Esophagus squamous epithelium (tissue), 5 donors: ENCODE measurements around the gene MTAP. TPM values are rescaled to one million over a fixed set of nuclear protein-coding genes. Genes with fewer than 3 reads are reported as not detected.

Source experiments
- DNase-seq: peaks from one replicate; lab custom pipeline; 2025; lab: John Stamatoyannopoulos, UW
- H3K27ac ChIP-seq, 4 donors: fragments of 200-600 bp; sonication (generic); one replicate each; pipeline ENCODE4 v1.5.1; 2016 to 2019; ENCODE audit warnings: mild to moderate bottlenecking in 1 of 4
- H3K27me3 ChIP-seq, 4 donors: fragments of 200-600 bp; sonication (generic); 1 replicate in 3 of 4; 2 replicates in 1 of 4; pipeline versions ENCODE4 v1.5.1 to v1.6.0; 2017 to 2021; ENCODE audit warnings: antibody characterized with exemption in 1 of 4
- H3K36me3 ChIP-seq, 3 donors: fragments of 200-600 bp; sonication (generic); one replicate each; pipeline ENCODE4 v1.5.1; 2016 to 2019
- H3K4me1 ChIP-seq, 3 donors: fragments of 200-600 bp; sonication (generic); one replicate each; pipeline ENCODE4 v1.5.1; 2017 to 2019
- H3K4me3 ChIP-seq, 4 donors: fragments of 200-600 bp; sonication (generic); 1 replicate in 3 of 4; 2 replicates in 1 of 4; pipeline ENCODE4 v1.5.1; 2016 to 2019; ENCODE audit warnings: mild to moderate bottlenecking in 2 of 4, moderate library complexity in 1 of 4
- H3K9me3 ChIP-seq, 3 donors: fragments of 200-600 bp; sonication (generic); one replicate each; pipeline ENCODE4 v1.5.1; 2016 to 2019
- POLR2A ChIP-seq, 4 donors: fragments of 450-650 bp; IDR thresholded peaks; one replicate each; pipeline ENCODE4 v1.6.1; 2017; ENCODE audit warnings: antibody characterized with exemption in 4 of 4, mild to moderate bottlenecking in 4 of 4, moderate library complexity in 3 of 4
- WGBS, 2 donors: methylation state at CpG; one replicate each; pipeline ENCODE4 v1.1.5; 2018; 5-methylcytosine and 5-hydroxymethylcytosine counted together
- intact Hi-C: fragments of 100-400 bp; cut with DNase I; formaldehyde crosslinking; loops from one replicate; pipeline ENCODE4 v1.15.0; 2022
- total RNA-seq, 4 donors: library from RNA; depleted of rRNA; stranded (reverse); fragments of >200 nt; gene quantifications; one replicate each; pipeline ENCODE4 v1.1.0, GENCODE V29; 2016
- TF ChIP-seq, protein P1 (sequence below), 6 experiments: fragments of 450-650 bp in 4 of 6; fragments of 200-600 bp in 2 of 6; sonication (generic) in 2 of 6; IDR thresholded peaks; one replicate each; pipeline ENCODE4 v1.5.1; 2016 to 2019; ENCODE audit warnings: antibody characterized with exemption in 6 of 6, mild to moderate bottlenecking in 4 of 6, moderate library complexity in 4 of 6
- donor health status: DM: yes; HTN: yes; CAD: no.

The MTAP gene
- total RNA-seq, 4 donors from 2014 or later: 16.1 to 37.4 (median 27.6) TPM

DNA sequence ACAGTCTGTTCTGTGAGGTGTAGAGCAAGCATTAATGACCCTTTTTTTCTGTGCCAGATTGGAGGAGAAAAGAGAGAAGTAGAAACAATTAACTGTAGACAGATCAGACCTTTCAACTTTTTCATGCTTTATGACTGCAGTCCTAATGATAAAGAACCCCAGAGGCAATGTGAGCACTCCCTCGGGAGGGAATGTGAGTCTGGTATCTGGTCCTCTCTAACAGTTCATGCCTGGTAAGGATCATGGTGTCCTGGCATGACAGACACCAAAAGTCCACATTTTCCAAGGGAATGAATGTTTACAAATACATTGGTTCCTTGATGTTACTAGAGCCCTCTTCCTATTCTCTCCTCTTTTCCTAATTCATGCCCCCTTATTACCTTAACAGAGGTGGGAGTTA lies 70.3 kb downstream of the MTAP start:
- no peaks in the 10 kb centered on the region for H3K4me1 ChIP-seq
- H3K9me3 ChIP-seq: no peaks in the 10 kb centered on the region
- H3K36me3 ChIP-seq: peaks cover 0 to 42% (median 0%) of the 10 kb centered on the region in 3 donors
- H3K27ac ChIP-seq: no peak overlapping the region
- TF ChIP-seq, protein P1, sequence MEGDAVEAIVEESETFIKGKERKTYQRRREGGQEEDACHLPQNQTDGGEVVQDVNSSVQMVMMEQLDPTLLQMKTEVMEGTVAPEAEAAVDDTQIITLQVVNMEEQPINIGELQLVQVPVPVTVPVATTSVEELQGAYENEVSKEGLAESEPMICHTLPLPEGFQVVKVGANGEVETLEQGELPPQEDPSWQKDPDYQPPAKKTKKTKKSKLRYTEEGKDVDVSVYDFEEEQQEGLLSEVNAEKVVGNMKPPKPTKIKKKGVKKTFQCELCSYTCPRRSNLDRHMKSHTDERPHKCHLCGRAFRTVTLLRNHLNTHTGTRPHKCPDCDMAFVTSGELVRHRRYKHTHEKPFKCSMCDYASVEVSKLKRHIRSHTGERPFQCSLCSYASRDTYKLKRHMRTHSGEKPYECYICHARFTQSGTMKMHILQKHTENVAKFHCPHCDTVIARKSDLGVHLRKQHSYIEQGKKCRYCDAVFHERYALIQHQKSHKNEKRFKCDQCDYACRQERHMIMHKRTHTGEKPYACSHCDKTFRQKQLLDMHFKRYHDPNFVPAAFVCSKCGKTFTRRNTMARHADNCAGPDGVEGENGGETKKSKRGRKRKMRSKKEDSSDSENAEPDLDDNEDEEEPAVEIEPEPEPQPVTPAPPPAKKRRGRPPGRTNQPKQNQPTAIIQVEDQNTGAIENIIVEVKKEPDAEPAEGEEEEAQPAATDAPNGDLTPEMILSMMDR (IDR thresholded peaks at IDR 0.05): no peak
- TF ChIP-seq POLR2A (IDR thresholded peaks at IDR 0.05): no peak
- intact Hi-C loops: no loop called here
- no peak overlapping the region for H3K4me3 ChIP-seq
- DNase-seq: no peak
- 69 to 100% methylated on average over 1 of the region's 1 CpG for WGBS, 2 donors
- H3K27me3 ChIP-seq: no peaks in the 10 kb centered on the region

DNA sequence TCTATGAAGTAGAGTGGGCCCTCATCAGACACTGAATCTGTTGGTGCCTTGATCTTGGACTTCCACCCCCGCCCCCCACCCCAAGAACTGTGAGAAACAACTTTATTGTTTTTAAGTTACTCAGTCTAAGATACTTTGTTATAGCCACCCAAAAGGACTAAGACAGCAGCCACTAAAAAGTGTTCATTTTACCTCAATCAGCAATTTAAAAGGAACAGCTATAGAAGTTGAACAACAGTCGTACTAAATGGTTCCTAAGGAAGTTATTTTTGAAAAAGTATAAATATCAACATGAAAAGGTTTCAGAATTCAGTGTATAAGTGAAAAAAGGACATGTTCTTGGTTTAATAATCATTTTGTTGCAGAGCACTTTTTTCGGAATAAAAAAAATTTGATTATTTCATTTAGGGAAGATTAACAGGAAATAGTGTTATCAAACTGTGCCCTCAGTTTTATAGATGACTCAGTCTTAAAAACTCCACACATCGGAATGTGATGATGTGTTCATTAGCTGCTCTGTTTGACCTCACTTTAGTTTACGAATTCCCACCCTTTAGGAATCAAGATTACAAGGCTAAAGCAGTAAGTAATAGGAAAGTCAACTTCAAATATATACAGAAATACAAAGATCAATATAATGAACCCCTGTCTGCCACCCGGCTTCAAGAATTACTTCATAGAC lies 71.2 kb downstream of the MTAP start:
- no peaks in the 10 kb centered on the region for H3K27me3 ChIP-seq
- 77 to 79% methylated on average over 5 to 6 of the region's 6 CpGs for WGBS, 2 donors
- intact Hi-C loops: no loop called here

GRCh38 chr9:21875893-21876292 lies 73.5 kb downstream of the MTAP start:
- 86 to 94% methylated on average over 4 of the region's 4 CpGs for WGBS, 2 donors
- no peak for DNase-seq
- Histone ChIP-seq H3K27me3 (no peaks in the 10 kb centered on the region), H3K4me1 (no peaks in the 10 kb centered on the region), H3K9me3 (peaks cover 0 to 3% (median 0%) of the 10 kb centered on the region in 3 donors), H3K36me3 (peaks cover 0 to 43% (median 0%) of the 10 kb centered on the region in 3 donors), H3K27ac (no peak overlapping the region), H3K4me3 (no peak overlapping the region)
- TF ChIP-seq, protein P1 (IDR thresholded peaks at IDR 0.05): no peak
- TF ChIP-seq POLR2A (IDR thresholded peaks at IDR 0.05): no peak
- intact Hi-C loops: no loop called here

More for the DNA sequence above, 71.2 kb downstream of the MTAP start:
- TF ChIP-seq POLR2A (IDR thresholded peaks at IDR 0.05): no peak
- TF ChIP-seq, protein P1 (IDR thresholded peaks at IDR 0.05): no peak
- no peak for DNase-seq
- no peaks in the 10 kb centered on the region for H3K4me1 ChIP-seq
- H3K36me3 ChIP-seq: peaks cover 0 to 33% (median 0%) of the 10 kb centered on the region in 3 donors
- no peak overlapping the region for H3K4me3 ChIP-seq
- no peak overlapping the region for H3K27ac ChIP-seq
- H3K9me3 ChIP-seq: no peaks in the 10 kb centered on the region

DNA sequence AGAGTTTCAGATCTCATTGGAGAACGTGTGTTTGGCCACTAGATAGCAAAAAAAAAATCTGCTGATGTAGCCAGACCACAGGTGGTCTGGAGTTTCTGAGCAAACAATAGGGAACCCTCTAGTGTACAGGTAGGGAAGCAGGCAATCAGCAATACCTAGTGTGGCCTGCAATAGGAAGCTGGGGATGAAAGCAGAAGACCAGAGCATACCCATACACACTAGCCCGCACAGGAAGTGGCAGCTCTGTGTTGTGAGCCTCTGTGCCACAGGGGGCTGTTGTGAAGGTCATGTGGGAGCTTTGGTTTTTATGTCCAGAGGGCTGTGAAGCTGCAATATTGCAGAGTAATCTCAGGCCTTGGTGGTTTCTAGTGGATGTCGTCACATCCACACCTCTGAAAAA lies 81.2 kb downstream of the MTAP start:
- intact Hi-C loops: no loop called here
- no peaks in the 10 kb centered on the region for H3K4me1 ChIP-seq
- no peak for DNase-seq
- no peak overlapping the region for H3K4me3 ChIP-seq
- no peaks in the 10 kb centered on the region for H3K27me3 ChIP-seq
- peaks cover 0 to 32% (median 2%) of the 10 kb centered on the region in 3 donors for H3K9me3 ChIP-seq
- peaks cover 0 to 43% (median 0%) of the 10 kb centered on the region in 3 donors for H3K36me3 ChIP-seq
- WGBS, 2 donors: 73 to 94% methylated on average over 2 to 3 of the region's 3 CpGs
- H3K27ac ChIP-seq: no peak overlapping the region
- TF ChIP-seq POLR2A (IDR thresholded peaks at IDR 0.05): no peak
- TF ChIP-seq, protein P1 (IDR thresholded peaks at IDR 0.05): no peak

DNA sequence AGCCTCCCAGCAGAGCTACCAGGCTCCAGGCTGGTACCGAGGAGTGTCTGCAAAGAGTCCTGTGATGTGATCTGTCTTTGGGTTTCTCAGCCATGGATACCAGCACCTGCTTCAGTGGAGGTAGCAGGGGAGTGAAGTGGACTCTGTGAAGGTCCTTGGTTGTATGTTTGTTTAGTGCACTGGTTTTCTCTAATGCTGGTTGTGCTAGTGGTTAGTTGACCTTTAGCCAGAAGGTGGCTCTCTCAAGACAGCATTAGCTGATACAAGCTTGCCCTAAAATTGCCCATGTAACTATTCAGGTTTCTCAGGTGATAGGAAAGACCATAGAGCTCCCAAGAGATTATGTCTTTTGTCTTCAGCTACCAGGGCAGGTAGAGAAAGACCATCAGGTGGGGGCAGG lies 87.2 kb downstream of the MTAP start:
- intact Hi-C loops: loop anchor here (10.0 kb wide), 1 partner anchor 55 kb away; no protein-coding TSS in a partner anchor
- Histone ChIP-seq H3K4me3 (no peak overlapping the region), H3K27me3 (no peaks in the 10 kb centered on the region), H3K9me3 (peaks cover 0 to 48% (median 2%) of the 10 kb centered on the region in 3 donors), H3K36me3 (peaks cover 0 to 43% (median 0%) of the 10 kb centered on the region in 3 donors), H3K27ac (no peak overlapping the region), H3K4me1 (no peaks in the 10 kb centered on the region)
- 100% methylated on average over 1 of the region's 1 CpG; no CpG with 5 or more reads in 1 of the 2 donors for WGBS, 2 donors
- TF ChIP-seq POLR2A (IDR thresholded peaks at IDR 0.05): no peak
- TF ChIP-seq, protein P1 (IDR thresholded peaks at IDR 0.05): no peak
- DNase-seq: no peak
